Left colon (tissue), 2 donors: ENCODE data around the gene MAN2A1. TPM values are rescaled to one million over a fixed set of nuclear protein-coding genes. Genes with fewer than 3 reads are reported as not detected.
A peak's percentile ranks its signal among the peaks of the same experiment; 100 is the strongest.
"Not testable (repeated sequence)": the region's sequence is repeated elsewhere in the genome, so short reads cannot be mapped to it uniquely, and the experiment has no call there.

Experiments used
- ATAC-seq: fragments of 200-7000 bp; cut with Tn5 transposase; one replicate; pipeline ENCODE4 v1.9.1; 2020; ENCODE audit warnings: mild to moderate bottlenecking, moderate library complexity
- DNase-seq, 2 donors: peaks; one replicate each; pipeline ENCODE4 v3.0.0-alpha.2; 2020
- intact Hi-C, 2 donors: fragments of 100-400 bp; cut with DNase I in 1 of 2; cut with micrococcal nuclease in 1 of 2; formaldehyde crosslinking; loops; one replicate each; pipeline versions ENCODE4 v1.11.2 to v1.14.0; 2022; cut with DNase I, micrococcal nuclease
- total RNA-seq, 2 donors: library from RNA; stranded (reverse); fragmentation: NEBNext Ultra II Directional; extraction: Animal tissue kit (Norgen Biotek cat#: 25700); gene quantifications; one replicate each; pipeline ENCODE4 v1.2.1, GENCODE V29; 2021
- donor health status: DM: no; HTN: no; CAD: no.
- donor health status: DM: yes; HTN: yes; CAD: no.

The MAN2A1 gene
- total RNA-seq, 2 donors from 2014 or later: 89.5 to 106 TPM

GRCh38 chr5:109784687-109785086 lies 95.0 kb downstream of the MAN2A1 start:
- intact Hi-C loops: no loop called here
- ATAC-seq: no peak
- no peak for DNase-seq

DNA sequence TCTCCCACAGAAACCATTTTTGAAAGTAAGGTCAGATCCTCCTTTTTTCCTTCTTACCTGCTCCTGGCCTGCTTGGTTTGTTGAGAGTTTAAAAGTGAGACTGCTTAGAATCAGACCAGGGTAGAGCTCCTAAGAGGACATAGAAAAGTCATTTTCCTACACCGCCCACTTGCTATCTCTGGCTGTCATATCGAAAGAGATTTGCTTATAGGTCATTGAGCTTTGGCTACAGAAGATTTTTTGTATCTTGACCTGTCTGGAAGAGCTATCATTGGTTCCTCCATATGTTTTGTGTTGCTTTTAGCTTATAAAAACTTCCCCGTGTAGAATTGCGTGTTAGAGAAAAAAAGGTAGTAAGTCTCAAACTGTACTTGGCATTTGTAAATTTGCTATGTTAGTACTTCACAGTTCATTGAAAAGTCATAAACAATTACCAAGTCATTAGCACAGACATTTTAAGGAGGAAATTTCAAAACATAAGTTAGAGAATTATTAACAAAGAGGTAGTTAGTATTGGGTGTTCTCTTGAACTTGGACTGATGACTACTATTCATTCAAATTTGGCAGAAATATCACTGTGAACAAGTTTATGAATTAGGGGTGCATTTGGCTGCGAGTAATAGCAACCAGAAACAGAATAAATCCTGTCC lies 96.6 kb downstream of the MAN2A1 start:
- intact Hi-C loops: no loop called here
- no peak for DNase-seq
- no peak for ATAC-seq

DNA sequence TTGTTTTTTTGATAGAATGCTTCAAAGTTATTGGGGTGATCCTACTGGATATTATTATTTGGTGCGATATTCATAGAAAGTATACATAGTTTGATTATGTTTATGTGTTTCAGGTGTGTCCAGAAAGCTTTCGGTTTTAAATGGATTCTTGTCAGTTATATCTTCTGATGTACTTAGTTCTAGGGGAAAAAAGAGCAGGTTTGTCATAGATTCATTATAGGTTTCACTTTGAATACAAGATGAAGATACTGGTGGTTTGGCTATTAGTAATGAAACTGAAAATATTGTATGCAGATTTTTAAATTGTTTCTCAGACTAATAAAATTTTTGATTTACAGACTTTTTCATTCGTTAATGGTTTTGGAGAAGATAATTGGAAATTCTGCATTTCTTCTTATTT lies 98.9 kb downstream of the MAN2A1 start:
- DNase-seq: no peak
- intact Hi-C loops: no loop called here
- no peak for ATAC-seq

DNA sequence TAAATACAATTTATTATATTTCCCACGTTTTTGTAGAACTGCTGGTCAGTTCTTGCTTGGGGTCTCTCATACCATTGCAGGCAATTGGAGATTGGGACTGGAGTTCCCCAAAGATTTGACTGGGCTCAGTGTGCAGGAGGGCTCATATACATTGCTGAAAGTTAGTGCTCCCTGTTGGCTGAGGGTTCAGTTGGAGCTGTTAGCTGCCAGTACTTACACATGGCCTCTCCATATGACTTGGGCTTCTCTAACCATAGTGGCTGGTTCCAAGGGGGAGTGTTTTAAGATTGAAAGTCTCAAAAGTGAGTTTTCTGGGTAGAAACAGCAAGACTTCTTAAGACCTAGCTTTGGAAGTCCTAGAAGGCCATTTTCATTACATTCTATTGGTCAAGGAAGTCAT lies 102.9 kb downstream of the MAN2A1 start:
- ATAC-seq (no peak), DNase-seq (no peak)
- intact Hi-C loops: no loop called here

DNA sequence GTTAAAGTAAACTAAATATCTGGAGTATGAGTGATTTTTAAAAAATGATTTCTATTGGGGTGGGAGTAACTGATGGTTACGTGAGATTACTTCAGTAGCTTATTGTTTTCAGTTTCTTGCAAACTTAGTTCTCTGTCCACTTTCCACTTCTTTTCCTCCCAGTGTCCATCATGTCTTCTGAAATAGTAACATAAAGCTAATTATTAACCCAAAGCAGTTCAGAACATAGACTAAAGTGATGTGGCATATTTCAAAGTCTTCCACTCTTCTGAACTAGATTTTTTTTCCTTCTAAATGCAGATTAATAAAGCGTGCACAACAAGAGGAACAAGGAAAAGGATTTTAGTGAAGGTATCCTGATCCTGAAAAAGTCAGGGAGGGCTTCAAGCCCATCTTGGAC lies 114.1 kb downstream of the MAN2A1 start:
- no peak for DNase-seq

GRCh38 chr5:109805472-109805871 lies 115.7 kb downstream of the MAN2A1 start:
- no peak for ATAC-seq
- intact Hi-C loops: no loop called here
- no peak for DNase-seq

More for the DNA sequence above, 114.1 kb downstream of the MAN2A1 start:
- intact Hi-C loops: no loop called here
- no peak for ATAC-seq

GRCh38 chr5:109805883-109806282 lies 116.2 kb downstream of the MAN2A1 start:
- no peak for DNase-seq
- ATAC-seq: no peak
- intact Hi-C loops: no loop called here

- no peak for DNase-seq
- no peak for ATAC-seq
- intact Hi-C loops: no loop called here
Observed at GRCh38 chr5:109812698-109813097, 123.0 kb downstream of the MAN2A1 start.

- intact Hi-C loops: no loop called here
- no peak for ATAC-seq
Observed at GRCh38 chr5:109816732-109817131, 127.0 kb downstream of the MAN2A1 start.

GRCh38 chr5:109819878-109820277 lies 130.2 kb downstream of the MAN2A1 start:
- intact Hi-C loops: no loop called here
- no peak for ATAC-seq
- DNase-seq: no peak

More at GRCh38 chr5:109816732-109817131, 127.0 kb downstream of the MAN2A1 start:
- DNase-seq: no peak

DNA sequence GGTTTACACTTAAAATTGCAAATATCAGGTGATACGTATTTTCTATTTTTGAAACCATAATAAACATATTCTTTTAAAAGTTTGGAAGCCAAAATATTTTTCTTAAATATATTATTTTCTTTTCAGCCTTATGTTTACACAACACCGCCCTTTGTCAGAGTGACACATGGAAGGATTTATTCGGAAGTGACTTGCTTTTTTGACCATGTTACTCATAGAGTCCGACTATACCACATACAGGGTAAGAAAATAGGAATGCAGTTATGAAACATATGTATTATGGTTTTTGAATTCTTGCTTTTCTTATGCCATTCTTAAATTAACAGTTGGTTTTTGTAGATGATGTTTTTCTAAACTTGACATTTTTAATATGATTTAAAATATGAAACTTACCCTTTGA lies 133.9 kb downstream of the MAN2A1 start:
- ATAC-seq (no peak), DNase-seq (no peak)
- intact Hi-C loops: no loop called here

DNA sequence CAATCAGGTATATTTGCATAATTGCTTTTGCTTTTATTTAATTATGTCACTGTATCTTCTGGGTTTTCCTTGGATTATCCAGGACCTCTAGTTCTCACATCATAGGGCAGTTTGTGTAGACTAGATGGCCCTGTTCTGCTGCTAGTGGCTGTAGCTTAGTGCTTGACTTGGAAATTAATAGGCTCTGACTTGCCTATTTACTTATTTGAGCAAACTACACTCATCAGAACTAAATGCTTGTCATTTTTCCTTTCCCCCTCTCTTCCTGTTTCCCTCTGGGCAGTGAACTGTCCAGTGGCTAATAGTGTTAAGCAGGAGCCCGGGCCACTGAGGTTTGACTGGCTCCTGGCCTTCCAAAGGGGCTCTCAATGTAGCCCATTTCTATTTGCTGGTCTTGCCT lies 135.7 kb downstream of the MAN2A1 start:
- intact Hi-C loops: no loop called here
- DNase-seq (no peak), ATAC-seq (no peak)

DNA sequence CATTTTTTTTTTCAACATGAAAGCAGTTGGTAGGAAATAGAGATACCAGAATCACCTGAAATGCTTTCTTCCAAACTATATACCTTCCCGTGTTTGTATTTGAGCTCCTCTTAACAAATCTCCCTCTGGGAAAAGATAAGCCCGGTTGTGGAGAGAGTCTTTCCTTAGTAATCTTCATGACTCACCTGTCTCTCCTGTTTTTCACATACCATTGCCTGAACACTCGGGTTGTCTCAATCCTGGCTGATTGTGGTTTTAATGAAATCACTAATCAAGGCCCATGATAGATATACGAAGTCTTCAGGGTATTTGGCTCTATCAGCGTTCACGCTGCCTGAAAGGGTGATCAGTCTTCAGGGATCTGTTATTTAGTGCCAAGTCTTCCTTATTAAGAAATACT lies 136.7 kb downstream of the MAN2A1 start:
- ATAC-seq: no peak
- intact Hi-C loops: no loop called here

GRCh38 chr5:109829331-109829730 lies 139.6 kb downstream of the MAN2A1 start:
- intact Hi-C loops: no loop called here
- ATAC-seq (no peak), DNase-seq (no peak)

More for the DNA sequence above, 136.7 kb downstream of the MAN2A1 start:
- no peak for DNase-seq

GRCh38 chr5:109830955-109831502 lies 141.3 kb downstream of the MAN2A1 start:
- ATAC-seq: peak; percentile 78
- intact Hi-C loops: no loop called here
- DNase-seq: no peak

DNA sequence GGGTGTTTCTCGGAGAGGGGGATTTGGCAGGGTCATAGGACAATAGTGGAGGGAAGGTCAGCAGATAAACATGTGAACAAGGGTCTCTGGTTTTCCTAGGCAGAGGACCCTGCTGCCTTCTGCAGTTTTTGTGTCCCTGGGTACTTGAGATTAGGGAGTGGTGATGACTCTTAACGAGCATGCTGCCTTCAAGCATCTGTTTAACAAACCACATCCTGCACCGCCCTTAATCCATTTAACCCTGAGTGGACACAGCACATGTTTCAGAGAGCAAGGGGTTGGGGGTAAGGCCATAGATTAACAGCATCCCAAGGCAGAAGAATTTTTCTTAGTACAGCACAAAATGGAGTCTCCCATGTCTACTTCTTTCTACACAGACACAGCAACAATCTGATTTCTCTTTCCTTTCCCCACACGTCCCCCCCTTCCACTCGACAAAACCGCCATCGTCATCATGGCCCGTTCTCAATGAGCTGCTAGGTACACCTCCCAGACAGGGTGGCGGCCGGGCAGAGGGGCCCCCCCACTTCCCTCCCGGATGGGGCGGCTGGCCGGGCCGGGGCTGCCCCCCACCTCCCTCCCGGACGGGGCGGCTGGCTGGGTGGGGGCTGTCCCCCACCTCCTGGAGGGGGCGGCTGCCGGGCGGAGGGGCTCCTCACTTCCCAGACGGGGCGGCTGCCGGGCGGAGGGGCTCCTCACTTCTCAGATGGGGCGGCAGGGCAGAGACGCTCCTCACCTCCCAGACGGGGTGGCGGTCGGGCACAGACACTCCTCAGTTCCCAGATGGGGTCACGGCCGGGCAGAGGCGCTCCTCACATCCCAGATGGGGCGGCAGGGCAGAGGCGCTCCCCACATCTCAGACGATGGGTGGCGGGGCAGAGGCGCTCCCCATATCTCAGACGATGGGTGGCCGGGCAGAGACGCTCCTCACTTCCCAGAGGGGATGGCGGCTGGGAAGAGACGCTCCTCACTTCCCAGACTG lies 142.8 kb downstream of the MAN2A1 start:
- intact Hi-C loops, DNase-seq, ATAC-seq: not testable (repeated sequence)

DNA sequence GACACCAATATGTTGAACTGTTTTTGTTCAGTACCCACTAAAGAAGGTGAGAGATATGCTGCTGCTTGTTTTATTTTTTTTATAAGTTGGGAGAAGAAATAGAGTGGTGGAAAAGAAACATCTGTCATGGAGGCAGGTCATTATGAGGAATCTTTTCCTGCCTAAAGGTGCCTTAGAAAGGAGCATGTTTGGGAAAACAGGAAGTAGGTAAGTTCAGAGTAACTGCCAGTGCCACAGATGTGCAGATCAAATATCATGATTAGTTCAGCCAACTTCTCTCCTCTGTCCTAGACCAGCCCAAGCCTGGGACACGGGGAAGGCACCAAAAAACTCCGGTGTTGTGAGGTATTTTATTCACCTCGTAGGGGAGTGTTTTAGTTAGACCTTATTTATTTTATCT lies 144.2 kb downstream of the MAN2A1 start:
- intact Hi-C loops: no loop called here
- ATAC-seq (no peak), DNase-seq (no peak)

GRCh38 chr5:109836280-109836679 lies 146.6 kb downstream of the MAN2A1 start:
- DNase-seq (no peak), ATAC-seq (no peak)
- intact Hi-C loops: no loop called here

DNA sequence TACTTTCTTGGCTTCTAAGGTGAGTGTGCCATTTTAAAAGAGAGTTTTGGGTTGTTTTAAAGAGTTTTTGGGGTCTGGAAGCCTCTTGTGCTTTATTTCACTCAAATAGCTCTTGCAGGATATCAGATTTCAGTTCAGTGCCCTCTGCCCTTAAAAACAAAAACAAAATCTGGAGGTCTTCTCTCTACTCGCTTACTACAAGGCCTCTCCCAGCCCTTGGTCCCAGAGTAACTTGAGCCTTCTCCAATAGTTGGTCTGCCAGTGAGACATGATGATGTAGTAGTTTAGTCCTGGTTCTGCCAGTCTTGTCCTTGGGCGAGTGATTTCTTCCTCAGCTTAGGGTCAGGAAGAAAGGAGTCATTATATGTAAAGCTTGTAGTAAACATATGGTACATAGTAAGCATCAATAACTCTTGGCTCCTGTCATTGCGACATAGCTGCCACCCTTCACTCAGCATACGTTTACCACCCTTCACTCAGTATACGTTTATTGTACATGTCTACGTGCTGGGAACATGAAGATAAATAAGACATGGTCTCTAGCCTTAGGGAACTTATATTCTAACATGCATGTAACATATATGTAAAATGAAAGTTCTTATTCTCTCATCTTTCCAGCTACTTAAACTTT lies 147.6 kb downstream of the MAN2A1 start:
- ATAC-seq: no peak
- intact Hi-C loops: no loop called here
- no peak for DNase-seq
